HCT116 (cell line): Measurements from ENCODE around the gene NEK1.

Experiments
- EZH2 ChIP-seq: fragments of 200-600 bp; sonication (generic); IDR thresholded peaks from 2 replicates; pipeline ENCODE4 v1.6.1; 2017; ENCODE audit warnings: antibody characterized with exemption, mixed run types
- MAX ChIP-seq: IDR thresholded peaks from 2 replicates; pipeline ENCODE4 v1.6.1; 2012
- SP1 ChIP-seq: IDR thresholded peaks from 2 replicates; pipeline ENCODE4 v1.6.1; 2012; ENCODE audit warnings: low read depth
- TF ChIP-seq, protein P1 (sequence below): IDR thresholded peaks from 2 replicates; pipeline ENCODE4 v1.6.1; 2011; ENCODE audit warnings: mild to moderate bottlenecking, low read length, moderate library complexity; ENCODE audit not compliant: insufficient replicate concordance; ENCODE audit errors: extremely low read depth
- TF ChIP-seq, protein P2 (sequence below), 3 experiments: fragments of 200-600 bp in 1 of 3; sonication (generic) in 1 of 3; IDR thresholded peaks in 2 of 3; conservative IDR thresholded peaks in 1 of 3; 2 replicates each; pipeline ENCODE4 v1.5.1; 2012 to 2017; ENCODE audit warnings: low read depth in 2 of 3, low read length in 2 of 3, antibody characterized with exemption in 1 of 3, borderline replicate concordance in 1 of 3, control low read depth in 1 of 3, mild to moderate bottlenecking in 1 of 3, mixed read lengths in 1 of 3, mixed run types in 1 of 3, moderate library complexity in 1 of 3; ENCODE audit not compliant: insufficient read depth in 1 of 3

- TF ChIP-seq, protein P1, sequence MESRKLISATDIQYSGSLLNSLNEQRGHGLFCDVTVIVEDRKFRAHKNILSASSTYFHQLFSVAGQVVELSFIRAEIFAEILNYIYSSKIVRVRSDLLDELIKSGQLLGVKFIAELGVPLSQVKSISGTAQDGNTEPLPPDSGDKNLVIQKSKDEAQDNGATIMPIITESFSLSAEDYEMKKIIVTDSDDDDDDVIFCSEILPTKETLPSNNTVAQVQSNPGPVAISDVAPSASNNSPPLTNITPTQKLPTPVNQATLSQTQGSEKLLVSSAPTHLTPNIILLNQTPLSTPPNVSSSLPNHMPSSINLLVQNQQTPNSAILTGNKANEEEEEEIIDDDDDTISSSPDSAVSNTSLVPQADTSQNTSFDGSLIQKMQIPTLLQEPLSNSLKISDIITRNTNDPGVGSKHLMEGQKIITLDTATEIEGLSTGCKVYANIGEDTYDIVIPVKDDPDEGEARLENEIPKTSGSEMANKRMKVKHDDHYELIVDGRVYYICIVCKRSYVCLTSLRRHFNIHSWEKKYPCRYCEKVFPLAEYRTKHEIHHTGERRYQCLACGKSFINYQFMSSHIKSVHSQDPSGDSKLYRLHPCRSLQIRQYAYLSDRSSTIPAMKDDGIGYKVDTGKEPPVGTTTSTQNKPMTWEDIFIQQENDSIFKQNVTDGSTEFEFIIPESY, result no peak
- TF ChIP-seq, protein P2, sequence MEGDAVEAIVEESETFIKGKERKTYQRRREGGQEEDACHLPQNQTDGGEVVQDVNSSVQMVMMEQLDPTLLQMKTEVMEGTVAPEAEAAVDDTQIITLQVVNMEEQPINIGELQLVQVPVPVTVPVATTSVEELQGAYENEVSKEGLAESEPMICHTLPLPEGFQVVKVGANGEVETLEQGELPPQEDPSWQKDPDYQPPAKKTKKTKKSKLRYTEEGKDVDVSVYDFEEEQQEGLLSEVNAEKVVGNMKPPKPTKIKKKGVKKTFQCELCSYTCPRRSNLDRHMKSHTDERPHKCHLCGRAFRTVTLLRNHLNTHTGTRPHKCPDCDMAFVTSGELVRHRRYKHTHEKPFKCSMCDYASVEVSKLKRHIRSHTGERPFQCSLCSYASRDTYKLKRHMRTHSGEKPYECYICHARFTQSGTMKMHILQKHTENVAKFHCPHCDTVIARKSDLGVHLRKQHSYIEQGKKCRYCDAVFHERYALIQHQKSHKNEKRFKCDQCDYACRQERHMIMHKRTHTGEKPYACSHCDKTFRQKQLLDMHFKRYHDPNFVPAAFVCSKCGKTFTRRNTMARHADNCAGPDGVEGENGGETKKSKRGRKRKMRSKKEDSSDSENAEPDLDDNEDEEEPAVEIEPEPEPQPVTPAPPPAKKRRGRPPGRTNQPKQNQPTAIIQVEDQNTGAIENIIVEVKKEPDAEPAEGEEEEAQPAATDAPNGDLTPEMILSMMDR (IDR thresholded peaks at IDR 0.05 in 2 of 3, conservative IDR thresholded peaks at IDR 0.05 in 1 of 3; ENCODE audit: borderline replicate concordance in 1 of 3, insufficient read depth in 1 of 3, low read depth in 2 of 3, low read length in 2 of 3), result no peak
- TF ChIP-seq SP1 (no peak), EZH2 (no peak), MAX (no peak)
These were observed 214.6 kb downstream of the NEK1 start for GRCh38 chr4:169397762-169398161.
